ENCODE data around the gene BCS1L. TPM values are rescaled to one million over a fixed set of nuclear protein-coding genes. Genes with fewer than 3 reads are reported as not detected.

Gene BCS1L
- total and polyA plus RNA-seq, 9 of the 15 experiments (the other 6 are each of a cell fraction or from before 2014, with no cell fraction given), result 37.6 to 103 (median 56.7) TPM

GRCh38 chr2:218671654-218672566 lies 12.4 kb downstream of the BCS1L start, which contains the start of the genes RNF25 and STK36 (continued):
- TF ChIP-seq RBBP5 (IDR thresholded peaks at IDR 0.05; ENCODE audit: borderline replicate concordance, insufficient read depth, low read length, poor library complexity, severe bottlenecking) (peak; percentile 34), LARP7 (IDR thresholded peaks at IDR 0.05) (no peak), JUNB (CRISPR knock-in tag; conservative IDR thresholded peaks at IDR 0.05) (no peak), ZFPM2 (CRISPR knock-in tag; IDR thresholded peaks at IDR 0.05) (no peak), ZNF589 (CRISPR knock-in tag; IDR thresholded peaks at IDR 0.05; ENCODE audit: low read depth) (no peak), PPARD (CRISPR knock-in tag; IDR thresholded peaks at IDR 0.05) (no peak), SMAD4 (CRISPR knock-in tag; conservative IDR thresholded peaks at IDR 0.05) (no peak; the same call in 1 of the 2 replicates), ZNF3 (CRISPR knock-in tag; IDR thresholded peaks at IDR 0.05) (no peak), ZNF143 (CRISPR knock-in tag; IDR thresholded peaks at IDR 0.05) (no peak), RBM22 (IDR thresholded peaks at IDR 0.05; ENCODE audit: low read depth, low read length, poor library complexity, severe bottlenecking) (no peak), ZC3H8 (IDR thresholded peaks at IDR 0.05) (no peak), HIVEP1 (CRISPR knock-in tag; IDR thresholded peaks at IDR 0.05) (no peak), GATAD2A (IDR thresholded peaks at IDR 0.05) (no peak), ZFX (CRISPR knock-in tag; IDR thresholded peaks at IDR 0.05) (peak; percentile 53), FOXJ3 (CRISPR knock-in tag; IDR thresholded peaks at IDR 0.05) (no peak), EHMT2 (IDR thresholded peaks at IDR 0.05) (no peak), DPF2 (IDR thresholded peaks at IDR 0.05) (no peak), FIP1L1 (IDR thresholded peaks at IDR 0.05; ENCODE audit: low read depth, low read length, poor library complexity, severe bottlenecking) (no peak), TOE1 (IDR thresholded peaks at IDR 0.05; ENCODE audit: borderline replicate concordance) (no peak), TOE1 (CRISPR knock-in tag; IDR thresholded peaks at IDR 0.05; ENCODE audit: borderline replicate concordance, low read depth) (no peak), POLR2A (conservative IDR thresholded peaks at IDR 0.05) (peak; percentile 88), MTA2 (IDR thresholded peaks at IDR 0.05; ENCODE audit: low read depth) (no peak), DACH1 (IDR thresholded peaks at IDR 0.05; ENCODE audit: partially characterized antibody) (peak; percentile 58), ZFP30 (CRISPR knock-in tag; IDR thresholded peaks at IDR 0.05; ENCODE audit: borderline replicate concordance) (no peak), ZNF277 (CRISPR knock-in tag; IDR thresholded peaks at IDR 0.05; ENCODE audit: borderline replicate concordance) (no peak)
- TF ChIP-seq, protein P1, sequence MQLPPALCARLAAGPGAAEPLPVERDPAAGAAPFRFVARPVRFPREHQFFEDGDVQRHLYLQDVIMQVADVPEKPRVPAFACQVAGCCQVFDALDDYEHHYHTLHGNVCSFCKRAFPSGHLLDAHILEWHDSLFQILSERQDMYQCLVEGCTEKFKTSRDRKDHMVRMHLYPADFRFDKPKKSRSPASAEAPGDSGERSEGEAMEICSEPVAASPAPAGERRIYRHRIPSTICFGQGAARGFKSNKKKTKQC (CRISPR knock-in tag; IDR thresholded peaks at IDR 0.05), result no peak
- TF ChIP-seq, protein P2, sequence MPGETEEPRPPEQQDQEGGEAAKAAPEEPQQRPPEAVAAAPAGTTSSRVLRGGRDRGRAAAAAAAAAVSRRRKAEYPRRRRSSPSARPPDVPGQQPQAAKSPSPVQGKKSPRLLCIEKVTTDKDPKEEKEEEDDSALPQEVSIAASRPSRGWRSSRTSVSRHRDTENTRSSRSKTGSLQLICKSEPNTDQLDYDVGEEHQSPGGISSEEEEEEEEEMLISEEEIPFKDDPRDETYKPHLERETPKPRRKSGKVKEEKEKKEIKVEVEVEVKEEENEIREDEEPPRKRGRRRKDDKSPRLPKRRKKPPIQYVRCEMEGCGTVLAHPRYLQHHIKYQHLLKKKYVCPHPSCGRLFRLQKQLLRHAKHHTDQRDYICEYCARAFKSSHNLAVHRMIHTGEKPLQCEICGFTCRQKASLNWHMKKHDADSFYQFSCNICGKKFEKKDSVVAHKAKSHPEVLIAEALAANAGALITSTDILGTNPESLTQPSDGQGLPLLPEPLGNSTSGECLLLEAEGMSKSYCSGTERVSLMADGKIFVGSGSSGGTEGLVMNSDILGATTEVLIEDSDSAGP (CRISPR knock-in tag; IDR thresholded peaks at IDR 0.05), result no peak
- TF ChIP-seq, protein P3, sequence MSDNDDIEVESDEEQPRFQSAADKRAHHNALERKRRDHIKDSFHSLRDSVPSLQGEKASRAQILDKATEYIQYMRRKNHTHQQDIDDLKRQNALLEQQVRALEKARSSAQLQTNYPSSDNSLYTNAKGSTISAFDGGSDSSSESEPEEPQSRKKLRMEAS (CRISPR knock-in tag; IDR thresholded peaks at IDR 0.05), result no peak

Data from K562 (cell line).